Stomach (tissue), 9 donors: Measurements from ENCODE around the gene C2CD4A. TPM values are rescaled to one million over a fixed set of nuclear protein-coding genes. Genes with fewer than 3 reads are reported as not detected.

Source experiments
- DNase-seq, 2 donors: peaks; one replicate each; pipeline versions ENCODE4 v3.0.0 to v3.0.0-alpha.2; 2013 to 2019
- H3K27ac ChIP-seq, 5 donors: fragments of 200-600 bp in 4 of 5; sonication (generic) in 4 of 5; one replicate each; pipeline ENCODE4 v1.5.1; 2013 to 2019; ENCODE audit warnings: mild to moderate bottlenecking in 1 of 5, moderate library complexity in 1 of 5
- H3K27me3 ChIP-seq, 3 donors: fragments of 200-600 bp; sonication (generic); one replicate each; pipeline ENCODE4 v1.5.1; 2017 to 2019; ENCODE audit warnings: mixed run types in 1 of 3
- H3K36me3 ChIP-seq, 4 donors: fragments of 200-600 bp; sonication (generic); 1 replicate in 3 of 4; 2 replicates in 1 of 4; pipeline ENCODE4 v1.5.1; 2016 to 2019
- H3K4me1 ChIP-seq, 4 donors: fragments of 200-600 bp; sonication (generic); one replicate each; pipeline ENCODE4 v1.5.1; 2016 to 2019
- H3K4me3 ChIP-seq, 4 donors: fragments of 200-600 bp; sonication (generic) in 3 of 4; one replicate each; pipeline ENCODE4 v1.5.1; 2016 to 2019; ENCODE audit warnings: mild to moderate bottlenecking in 1 of 4
- H3K9me3 ChIP-seq, 4 donors: fragments of 200-600 bp; sonication (generic); one replicate each; pipeline ENCODE4 v1.5.1; 2016 to 2019
- CTCF ChIP-seq, 7 experiments: fragments of 450-650 bp in 4 of 7; fragments of 200-600 bp in 3 of 7; sonication (generic) in 3 of 7; IDR thresholded peaks; one replicate each; pipeline ENCODE4 v1.5.1; 2016 to 2019; ENCODE audit warnings: antibody characterized with exemption in 7 of 7, control low read depth in 2 of 7, mild to moderate bottlenecking in 1 of 7
- POLR2AphosphoS5 ChIP-seq, 3 donors: sonication (generic); formaldehyde crosslinking; IDR thresholded peaks; one replicate each; pipeline ENCODE4 v1.6.1; 2016; ENCODE audit warnings: antibody characterized with exemption in 3 of 3
- WGBS, 5 donors: extraction: QIAGEN DNeasy Blood & Tissue Kit in 3 of 5; methylation state at CpG; one replicate each; pipeline versions ENCODE4 v1.1.5 to v1.1.7; 2013 to 2018; 5-methylcytosine and 5-hydroxymethylcytosine counted together
- intact Hi-C: fragments of 100-400 bp; cut with DNase I; formaldehyde crosslinking; loops from one replicate; pipeline ENCODE4 v1.15.1; 2023; ENCODE audit warnings: low total_unique reads
- polyA plus RNA-seq, 3 donors: library from polyadenylated mRNA; stranded (reverse); fragments of 200-250 nt; gene quantifications; one replicate each; pipeline ENCODE4 v1.2.3, GENCODE V29; 2013
- total RNA-seq, 5 donors: library from RNA; depleted of rRNA; stranded (reverse); fragments of >200 nt; gene quantifications; one replicate each; pipeline versions ENCODE4 v1.1.0 to v1.2.3, GENCODE V29; 2014 to 2016
- donor health status: healthy with polysubstance abuse.
- donor health status: Bipolar disorder and iron deficiency.
- donor health status: healthy.

C2CD4A gene
- total and polyA plus RNA-seq, 8 donors = 0.29 to 3.0 (median 1.8) TPM; not detected in 2

- Histone ChIP-seq H3K27ac (peak overlapping the region in 4 of 5 donors; percentile 77 to 89 (median 81)), H3K36me3 (no peaks in the 10 kb centered on the region), H3K9me3 (no peaks in the 10 kb centered on the region), H3K27me3 (no peaks in the 10 kb centered on the region), H3K4me1 (peaks cover 21 to 61% (median 46%) of the 10 kb centered on the region in 4 donors), H3K4me3 (no peak overlapping the region)
- 84 to 93% (median 90%) methylated on average over 3 of the region's 3 CpGs for WGBS, 5 donors
- no peak for DNase-seq
- TF ChIP-seq POLR2AphosphoS5 (IDR thresholded peaks at IDR 0.05) = no peak
- TF ChIP-seq CTCF (IDR thresholded peaks at IDR 0.05) = no peak
- intact Hi-C loops = no loop called here
Measured at GRCh38 chr15:62119874-62120273, 53.1 kb downstream of the C2CD4A start.

Other genes with a start within 250 kb of the C2CD4A start
- 100 to 1,000 TPM in 4 of 5 donors, 10 to 100 TPM in 1; 58.3 to 207 (median 125) TPM for gene VPS13C, start 6.5 kb upstream of the C2CD4A start, total RNA-seq
- 10 to 100 TPM in 1 of 3 donors, 1 to 10 TPM in 2; 5.4 to 11.0 (median 8.1) TPM for gene VPS13C, start 6.5 kb upstream of the C2CD4A start, polyA plus RNA-seq
- gene C2CD4B, start 98.3 kb downstream of the C2CD4A start, total RNA-seq = 10 to 100 TPM in 3 of 5 donors, 1 to 10 TPM in 1, not detected in 1; 2.3 to 30.3 (median 22.3) TPM
- gene C2CD4B, start 98.3 kb downstream of the C2CD4A start, polyA plus RNA-seq = 10 to 100 TPM in 2 of 3 donors, 1 to 10 TPM in 1; 6.1 to 13.1 (median 11.8) TPM